SJSA1 (cell line): ENCODE measurements around the gene HBG2. TPM values are rescaled to one million over a fixed set of nuclear protein-coding genes. Genes with fewer than 3 reads are reported as not detected.
A peak's percentile ranks its signal among the peaks of the same experiment; 100 is the strongest.

ENCODE experiments used
- DNase-seq, 2 experiments: peaks; one replicate each; pipeline ENCODE4 v3.0.0-alpha.2; 2015 to 2020; ENCODE audit warnings: low spot score in 2 of 2, low read depth in 1 of 2
- H3K27ac ChIP-seq: fragments of 250-450 bp; sonication (Bioruptor Pico); 2 replicates; pipeline ENCODE4 v1.5.1; 2020; ENCODE audit warnings: mild to moderate bottlenecking, moderate library complexity
- H3K27me3 ChIP-seq: fragments of 250-450 bp; sonication (Bioruptor Pico); replicated peaks from 2 replicates; pipeline ENCODE4 v1.5.1; 2020; ENCODE audit warnings: mild to moderate bottlenecking, moderate library complexity
- H3K36me3 ChIP-seq: fragments of 250-450 bp; sonication (Bioruptor Pico); 2 replicates; pipeline ENCODE4 v1.5.1; 2020; ENCODE audit warnings: mild to moderate bottlenecking
- H3K4me1 ChIP-seq: fragments of 250-450 bp; sonication (Bioruptor Pico); replicated peaks from 2 replicates; pipeline ENCODE4 v1.6.1; 2021; ENCODE audit warnings: mild to moderate bottlenecking
- H3K4me3 ChIP-seq: fragments of 250-450 bp; sonication (Bioruptor Pico); 2 replicates; pipeline ENCODE4 v1.5.1; 2020; ENCODE audit warnings: mild to moderate bottlenecking
- H3K9me3 ChIP-seq: fragments of 250-450 bp; sonication (Bioruptor Pico); replicated peaks from 2 replicates; pipeline ENCODE4 v1.5.1; 2020; ENCODE audit warnings: mild to moderate bottlenecking
- total RNA-seq: library from RNA; depleted of rRNA; stranded (reverse); fragments of >200 nt; shearing (Covaris generic); gene quantifications from 2 replicates; pipeline ENCODE4 v1.2.3, GENCODE V29; 2014; rRNA removed

The HBG2 gene
- total RNA-seq, 1 experiment from 2014 or later, result not detected

GRCh38 chr11:5226732-5227310 is 27.8 kb downstream of the HBG2 start, which contains the start of gene HBB:
HBB (minus strand) TSS chr11:5227071; CDS start chr11:5227021, 50 bp downstream.
- H3K36me3 ChIP-seq, result no peaks in the 10 kb centered on the region
- H3K27me3 ChIP-seq, result peaks cover 3% of the 10 kb centered on the region; the same call in 1 of the 2 replicates
- DNase-seq, result no peak
- H3K4me1 ChIP-seq, result no peaks in the 10 kb centered on the region
- no peak within 1 kb of the TSS for H3K4me3 ChIP-seq
- no peaks in the 10 kb centered on the region for H3K9me3 ChIP-seq
- H3K27ac ChIP-seq, result no peak within 1 kb of the TSS

GRCh38 chr11:5225480-5225871 is 29.1 kb downstream of the HBG2 start:
- no peaks in the 10 kb centered on the region for H3K4me1 ChIP-seq
- H3K9me3 ChIP-seq, result no peaks in the 10 kb centered on the region
- H3K27ac ChIP-seq, result no peak overlapping the region
- no peak for DNase-seq
- no peak overlapping the region for H3K4me3 ChIP-seq
- H3K27me3 ChIP-seq, result peaks cover 3% of the 10 kb centered on the region; the same call in 1 of the 2 replicates
- H3K36me3 ChIP-seq, result no peaks in the 10 kb centered on the region

GRCh38 chr11:5224538-5225479 is 29.8 kb downstream of the HBG2 start:
- Histone ChIP-seq H3K4me3 (no peak overlapping the region), H3K4me1 (no peaks in the 10 kb centered on the region), H3K9me3 (no peaks in the 10 kb centered on the region), H3K27ac (no peak overlapping the region), H3K36me3 (no peaks in the 10 kb centered on the region), H3K27me3 (peaks cover 3% of the 10 kb centered on the region; the same call in 1 of the 2 replicates)
- no peak for DNase-seq

- Histone ChIP-seq H3K9me3 (no peaks in the 10 kb centered on the region), H3K36me3 (no peaks in the 10 kb centered on the region), H3K27ac (no peak overlapping the region), H3K4me1 (no peaks in the 10 kb centered on the region), H3K4me3 (no peak overlapping the region), H3K27me3 (peaks cover 3% of the 10 kb centered on the region; the same call in 1 of the 2 replicates)
- DNase-seq, result no peak
Observed at GRCh38 chr11:5223686-5224085, 30.9 kb downstream of the HBG2 start.

DNA sequence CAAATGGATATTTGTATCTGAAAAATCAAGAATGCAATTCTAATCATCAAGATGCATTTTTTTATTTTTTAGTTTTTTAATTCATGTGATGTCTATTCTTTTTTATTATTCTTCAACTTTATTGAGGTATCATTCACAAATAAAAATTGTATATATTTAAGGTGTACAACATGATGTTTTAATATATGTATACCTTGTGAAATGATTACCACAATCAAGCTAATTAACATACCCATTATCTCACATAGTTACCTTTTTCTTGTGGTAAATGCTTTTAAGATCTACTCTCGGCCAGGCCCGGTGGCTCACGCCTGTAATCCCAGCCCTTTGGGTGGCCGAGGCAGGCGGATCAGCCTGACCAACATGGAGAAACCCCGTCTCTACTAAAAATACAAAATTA is 31.4 kb downstream of the HBG2 start:
- H3K36me3 ChIP-seq, result no peaks in the 10 kb centered on the region
- H3K27me3 ChIP-seq, result peaks cover 3% of the 10 kb centered on the region; the same call in 1 of the 2 replicates
- no peaks in the 10 kb centered on the region for H3K9me3 ChIP-seq
- no peak for DNase-seq
- no peak overlapping the region for H3K4me3 ChIP-seq
- no peaks in the 10 kb centered on the region for H3K4me1 ChIP-seq
- no peak overlapping the region for H3K27ac ChIP-seq

GRCh38 chr11:5210376-5210885 is 44.1 kb downstream of the HBG2 start:
- Histone ChIP-seq H3K27me3 (no peaks in the 10 kb centered on the region), H3K9me3 (no peaks in the 10 kb centered on the region), H3K4me1 (no peaks in the 10 kb centered on the region), H3K27ac (no peak overlapping the region), H3K4me3 (no peak overlapping the region), H3K36me3 (no peaks in the 10 kb centered on the region)
- DNase-seq, result no peak

- no peak overlapping the region for H3K27ac ChIP-seq
- no peaks in the 10 kb centered on the region for H3K36me3 ChIP-seq
- no peaks in the 10 kb centered on the region for H3K4me1 ChIP-seq
- H3K9me3 ChIP-seq, result no peaks in the 10 kb centered on the region
- peak in 1 of 2 experiments; percentile 62 for DNase-seq
- no peak overlapping the region for H3K4me3 ChIP-seq
- peaks cover 6% of the 10 kb centered on the region; the same call in 1 of the 2 replicates for H3K27me3 ChIP-seq
Observed at GRCh38 chr11:5204787-5205186, 49.8 kb downstream of the HBG2 start.

- Histone ChIP-seq H3K27ac (no peak overlapping the region), H3K4me1 (no peaks in the 10 kb centered on the region), H3K4me3 (no peak overlapping the region), H3K36me3 (no peaks in the 10 kb centered on the region), H3K9me3 (no peaks in the 10 kb centered on the region), H3K27me3 (peaks cover 6% of the 10 kb centered on the region; the same call in 1 of the 2 replicates)
- DNase-seq, result no peak
Observed at GRCh38 chr11:5203366-5203765, 51.2 kb downstream of the HBG2 start.

Other genes with a start within 250 kb of the HBG2 start
- gene OR52J3, start 208.3 kb downstream of the HBG2 start, total RNA-seq, result not detected in 2 replicates
- not detected in 2 replicates for gene OR52E2, start 195.2 kb downstream of the HBG2 start, total RNA-seq
- not detected in 2 replicates for gene OR52E1, start 185.2 kb downstream of the HBG2 start, total RNA-seq
- not detected in 2 replicates for gene OR52A5, start 116.4 kb downstream of the HBG2 start, total RNA-seq
- gene OR52A1, start 100.0 kb downstream of the HBG2 start, total RNA-seq, result under 0.01 TPM in 1 of 2 replicates, not detected in the other
- gene OR51V1, start 54.1 kb downstream of the HBG2 start, total RNA-seq, result not detected in 2 replicates
- not detected in 2 replicates for gene HBB, start 27.7 kb downstream of the HBG2 start, total RNA-seq
- gene HBD, start 20.3 kb downstream of the HBG2 start, total RNA-seq, result not detected in 2 replicates
- not detected in 2 replicates for gene HBG1, start 4.9 kb downstream of the HBG2 start, total RNA-seq
- gene HBE1, start 15.2 kb upstream of the HBG2 start, total RNA-seq, result not detected in 2 replicates
- gene OR51B4, start 47.2 kb upstream of the HBG2 start, total RNA-seq, result not detected in 2 replicates
- not detected in 2 replicates for gene OR51B2, start 69.5 kb upstream of the HBG2 start, total RNA-seq
- 0.39 TPM in 1 of 2 replicates, not detected in the other for gene OR51B5, start 88.7 kb upstream of the HBG2 start, total RNA-seq
- not detected in 2 replicates for gene OR51B6, start 96.7 kb upstream of the HBG2 start, total RNA-seq
- not detected in 2 replicates for gene OR51M1, start 129.0 kb upstream of the HBG2 start, total RNA-seq
- not detected in 2 replicates for gene OR51Q1, start 167.3 kb upstream of the HBG2 start, total RNA-seq
- not detected in 2 replicates for gene OR51I1, start 186.7 kb upstream of the HBG2 start, total RNA-seq
- gene OR51I2, start 194.5 kb upstream of the HBG2 start, total RNA-seq, result not detected in 2 replicates
- not detected in 2 replicates for gene OR52D1, start 233.9 kb upstream of the HBG2 start, total RNA-seq